GM12874 (cell line): ENCODE results near the gene RIMS4.

Experiments used
- TF ChIP-seq, protein P1 (sequence below): IDR thresholded peaks from 2 replicates; pipeline ENCODE4 v1.5.1; 2011; ENCODE audit warnings: low read depth, mild to moderate bottlenecking, control low read depth, low read length, moderate library complexity; ENCODE audit not compliant: insufficient read depth

Gene RIMS4

GRCh38 chr20:44721785-44722054 is 88.6 kb downstream of the RIMS4 start:
- TF ChIP-seq, protein P1, sequence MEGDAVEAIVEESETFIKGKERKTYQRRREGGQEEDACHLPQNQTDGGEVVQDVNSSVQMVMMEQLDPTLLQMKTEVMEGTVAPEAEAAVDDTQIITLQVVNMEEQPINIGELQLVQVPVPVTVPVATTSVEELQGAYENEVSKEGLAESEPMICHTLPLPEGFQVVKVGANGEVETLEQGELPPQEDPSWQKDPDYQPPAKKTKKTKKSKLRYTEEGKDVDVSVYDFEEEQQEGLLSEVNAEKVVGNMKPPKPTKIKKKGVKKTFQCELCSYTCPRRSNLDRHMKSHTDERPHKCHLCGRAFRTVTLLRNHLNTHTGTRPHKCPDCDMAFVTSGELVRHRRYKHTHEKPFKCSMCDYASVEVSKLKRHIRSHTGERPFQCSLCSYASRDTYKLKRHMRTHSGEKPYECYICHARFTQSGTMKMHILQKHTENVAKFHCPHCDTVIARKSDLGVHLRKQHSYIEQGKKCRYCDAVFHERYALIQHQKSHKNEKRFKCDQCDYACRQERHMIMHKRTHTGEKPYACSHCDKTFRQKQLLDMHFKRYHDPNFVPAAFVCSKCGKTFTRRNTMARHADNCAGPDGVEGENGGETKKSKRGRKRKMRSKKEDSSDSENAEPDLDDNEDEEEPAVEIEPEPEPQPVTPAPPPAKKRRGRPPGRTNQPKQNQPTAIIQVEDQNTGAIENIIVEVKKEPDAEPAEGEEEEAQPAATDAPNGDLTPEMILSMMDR, result no peak

GRCh38 chr20:44720997-44721784 is 89.2 kb downstream of the RIMS4 start:
- TF ChIP-seq, protein P1, result no peak

GRCh38 chr20:44720621-44720996 is 89.7 kb downstream of the RIMS4 start:
- TF ChIP-seq, protein P1, result no peak

DNA sequence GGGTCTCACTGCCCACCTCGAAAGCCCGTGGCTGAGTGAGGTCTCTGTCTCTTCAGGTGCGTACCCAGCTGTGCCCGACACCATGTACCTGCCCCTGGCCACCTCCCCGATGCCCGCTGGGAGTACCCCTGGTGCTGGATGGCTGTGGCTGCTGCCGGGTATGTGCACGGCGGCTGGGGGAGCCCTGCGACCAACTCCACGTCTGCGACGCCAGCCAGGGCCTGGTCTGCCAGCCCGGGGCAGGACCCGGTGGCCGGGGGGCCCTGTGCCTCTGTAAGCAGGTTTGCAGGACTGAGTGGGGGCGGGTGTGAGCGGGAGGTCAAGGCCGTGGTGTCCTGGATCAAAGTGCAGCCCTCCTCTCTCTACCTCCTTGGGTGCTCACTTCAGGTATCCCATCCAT is 90.5 kb downstream of the RIMS4 start:
- TF ChIP-seq, protein P1, result no peak

- TF ChIP-seq, protein P1, result peak; percentile 28; the same call in 1 of the 2 replicates
Measured at GRCh38 chr20:44717986-44718385, 92.4 kb downstream of the RIMS4 start.

- TF ChIP-seq, protein P1, result no peak
Measured at GRCh38 chr20:44716309-44717106, 93.8 kb downstream of the RIMS4 start.

DNA sequence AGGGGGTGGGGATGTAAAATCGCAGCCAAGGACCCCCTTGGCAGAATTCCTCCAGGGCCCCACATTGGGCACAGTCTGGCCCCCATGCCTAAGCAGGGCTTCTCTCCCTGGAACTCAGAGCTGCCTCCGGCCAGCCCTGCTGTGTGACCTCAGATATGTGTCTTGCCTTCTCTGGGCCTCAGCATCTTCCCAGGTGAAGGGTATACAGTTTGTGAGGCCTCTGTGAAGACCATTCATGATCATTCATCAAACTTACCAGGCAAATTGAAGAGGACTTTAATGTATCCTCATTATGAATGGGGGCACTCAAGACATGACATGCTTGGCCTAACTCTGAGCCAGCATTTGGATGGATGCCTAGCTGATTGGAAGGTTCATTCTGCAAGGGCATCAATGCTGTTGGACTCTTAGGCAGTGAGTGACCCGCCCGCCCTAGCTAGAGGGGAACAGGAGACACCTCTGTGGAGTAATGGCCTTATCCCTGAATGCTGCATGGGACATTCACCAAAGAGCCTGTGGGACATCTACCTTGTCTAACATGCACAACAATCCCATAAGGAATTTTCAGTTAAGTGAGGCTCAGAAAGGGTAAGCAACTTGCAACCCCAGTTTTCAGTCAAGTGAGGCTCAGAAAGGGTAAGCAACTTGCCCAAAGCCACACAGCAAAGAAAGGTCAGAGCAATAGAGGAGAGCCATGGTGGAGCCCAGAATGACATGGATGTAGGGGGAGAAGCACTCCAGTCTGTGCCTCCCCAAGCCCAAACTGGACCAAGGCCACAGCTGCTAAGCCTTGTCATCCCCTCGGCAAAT is 94.6 kb downstream of the RIMS4 start:
- TF ChIP-seq, protein P1, result no peak
